Measurements from ENCODE around the gene LRTM1. TPM values are rescaled to one million over a fixed set of nuclear protein-coding genes. Genes with fewer than 3 reads are reported as not detected.
A peak's percentile ranks its signal among the peaks of the same experiment; 100 is the strongest.

LRTM1 gene
- total RNA-seq, 4 donors from 2014 or later: not detected

DNA sequence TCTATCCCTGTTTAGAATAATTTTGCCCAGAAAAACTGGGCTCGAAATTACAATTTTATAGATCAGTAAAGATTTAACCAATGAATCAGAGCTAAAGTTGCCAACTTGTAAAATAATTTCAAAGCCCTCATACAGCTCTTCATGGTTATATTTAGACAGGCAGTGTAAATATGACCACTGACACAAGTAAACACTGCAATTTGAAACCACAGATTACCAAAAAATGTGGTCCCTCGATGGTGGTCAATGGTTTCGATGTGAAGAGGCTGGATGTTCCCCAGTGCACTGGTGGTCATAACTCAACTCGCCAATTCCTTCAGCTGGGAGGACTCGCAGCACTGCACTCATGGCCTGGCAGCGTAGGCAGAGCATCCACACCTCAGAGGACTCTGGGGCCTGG is 28.6 kb downstream of the LRTM1 start:
- intact Hi-C loops (cut with DNase I; ENCODE audit: low total_unique reads): no loop called here
- H3K36me3 ChIP-seq: no peaks in the 10 kb centered on the region
- H3K9me3 ChIP-seq: no peaks in the 10 kb centered on the region
- H3K27me3 ChIP-seq: no peaks in the 10 kb centered on the region
- no peaks in the 10 kb centered on the region for H3K4me1 ChIP-seq
- no peak overlapping the region for H3K27ac ChIP-seq
- no peak for TF ChIP-seq POLR2A (IDR thresholded peaks at IDR 0.05)
- TF ChIP-seq, protein P1, sequence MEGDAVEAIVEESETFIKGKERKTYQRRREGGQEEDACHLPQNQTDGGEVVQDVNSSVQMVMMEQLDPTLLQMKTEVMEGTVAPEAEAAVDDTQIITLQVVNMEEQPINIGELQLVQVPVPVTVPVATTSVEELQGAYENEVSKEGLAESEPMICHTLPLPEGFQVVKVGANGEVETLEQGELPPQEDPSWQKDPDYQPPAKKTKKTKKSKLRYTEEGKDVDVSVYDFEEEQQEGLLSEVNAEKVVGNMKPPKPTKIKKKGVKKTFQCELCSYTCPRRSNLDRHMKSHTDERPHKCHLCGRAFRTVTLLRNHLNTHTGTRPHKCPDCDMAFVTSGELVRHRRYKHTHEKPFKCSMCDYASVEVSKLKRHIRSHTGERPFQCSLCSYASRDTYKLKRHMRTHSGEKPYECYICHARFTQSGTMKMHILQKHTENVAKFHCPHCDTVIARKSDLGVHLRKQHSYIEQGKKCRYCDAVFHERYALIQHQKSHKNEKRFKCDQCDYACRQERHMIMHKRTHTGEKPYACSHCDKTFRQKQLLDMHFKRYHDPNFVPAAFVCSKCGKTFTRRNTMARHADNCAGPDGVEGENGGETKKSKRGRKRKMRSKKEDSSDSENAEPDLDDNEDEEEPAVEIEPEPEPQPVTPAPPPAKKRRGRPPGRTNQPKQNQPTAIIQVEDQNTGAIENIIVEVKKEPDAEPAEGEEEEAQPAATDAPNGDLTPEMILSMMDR (IDR thresholded peaks at IDR 0.05): no peak
- no peak for DNase-seq
- H3K4me3 ChIP-seq: no peak overlapping the region

DNA sequence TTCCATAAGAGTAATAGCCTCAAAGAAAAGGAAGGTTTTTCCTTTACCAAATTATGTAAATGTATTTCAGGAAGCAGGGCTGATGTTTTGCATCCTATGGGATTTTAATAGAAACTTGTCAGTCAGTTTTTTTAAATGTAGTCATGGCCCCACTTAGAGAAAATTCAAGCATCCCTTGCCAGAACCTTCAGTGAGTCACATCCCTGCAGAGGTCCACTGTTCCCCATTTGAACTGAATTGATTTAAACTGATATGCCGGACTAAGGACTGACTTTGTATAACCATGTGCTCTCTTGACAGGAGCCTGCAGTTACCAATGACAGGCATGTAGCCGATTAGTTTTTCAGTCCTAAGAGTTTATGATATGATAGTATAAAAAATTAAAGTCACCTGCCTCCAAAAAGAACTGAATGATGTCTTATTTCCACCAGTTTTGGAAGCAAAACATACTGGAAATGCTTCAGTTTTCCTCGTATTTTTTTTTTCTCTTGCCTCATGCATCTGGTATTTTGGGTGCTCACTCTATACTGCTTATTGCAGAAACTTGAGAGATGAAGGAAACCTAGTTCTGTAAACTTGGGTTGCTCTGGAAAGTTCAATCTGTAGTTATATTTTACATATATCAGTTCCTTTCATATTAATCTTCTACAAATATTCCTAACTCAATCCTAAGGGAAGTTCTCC is 30.7 kb downstream of the LRTM1 start:
- no peaks in the 10 kb centered on the region for H3K36me3 ChIP-seq
- H3K9me3 ChIP-seq: no peaks in the 10 kb centered on the region
- intact Hi-C loops (cut with DNase I; ENCODE audit: low total_unique reads): no loop called here
- TF ChIP-seq, protein P1 (IDR thresholded peaks at IDR 0.05): no peak
- no peak for TF ChIP-seq POLR2A (IDR thresholded peaks at IDR 0.05)
- no peaks in the 10 kb centered on the region for H3K4me1 ChIP-seq
- H3K27me3 ChIP-seq: no peaks in the 10 kb centered on the region
- H3K27ac ChIP-seq: no peak overlapping the region
- DNase-seq: no peak
- H3K4me3 ChIP-seq: no peak overlapping the region

DNA sequence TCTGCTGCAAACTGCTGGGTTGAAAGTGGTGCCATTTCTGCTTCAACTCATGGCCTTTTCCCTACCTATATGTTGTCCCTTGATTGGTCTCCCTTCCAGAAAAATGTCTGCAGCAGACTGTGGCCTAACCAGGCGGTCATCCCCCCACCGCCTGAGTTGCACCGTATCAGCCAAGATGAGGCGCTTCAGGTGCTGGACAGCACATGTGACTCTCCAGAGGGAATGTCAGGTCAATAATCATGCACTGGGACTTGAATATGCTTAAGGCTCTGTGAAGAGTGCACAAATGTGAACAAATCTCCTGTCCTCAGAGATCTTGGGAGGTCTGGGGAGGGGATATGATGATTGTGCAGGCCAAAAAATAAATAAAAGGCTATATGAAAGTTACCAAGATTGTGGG is 32.2 kb downstream of the LRTM1 start:
- H3K4me3 ChIP-seq: no peak overlapping the region
- DNase-seq: no peak
- H3K27me3 ChIP-seq: no peaks in the 10 kb centered on the region
- TF ChIP-seq, protein P1 (IDR thresholded peaks at IDR 0.05): no peak
- TF ChIP-seq POLR2A (IDR thresholded peaks at IDR 0.05): no peak
- no peaks in the 10 kb centered on the region for H3K9me3 ChIP-seq
- H3K4me1 ChIP-seq: no peaks in the 10 kb centered on the region
- intact Hi-C loops (cut with DNase I; ENCODE audit: low total_unique reads): no loop called here
- H3K36me3 ChIP-seq: no peaks in the 10 kb centered on the region
- no peak overlapping the region for H3K27ac ChIP-seq

DNA sequence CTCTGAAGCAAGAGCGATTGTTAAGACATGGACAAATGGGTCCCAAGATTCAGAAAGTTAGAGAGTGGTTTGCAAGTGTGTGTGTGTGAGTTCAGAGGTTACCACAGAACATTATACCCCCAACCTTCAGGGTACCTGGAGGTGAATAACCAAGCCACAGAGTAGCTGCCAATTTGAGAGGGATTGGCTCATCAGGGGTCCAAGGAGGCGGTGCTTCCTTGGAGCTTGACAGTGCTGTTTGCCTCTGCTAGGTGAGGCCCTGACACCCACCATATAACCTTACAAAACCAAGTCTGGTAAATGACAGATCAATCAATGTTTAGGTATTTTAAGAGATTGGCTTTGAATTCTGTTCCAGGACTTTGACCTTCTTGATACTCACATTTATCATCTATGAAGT is 35.7 kb downstream of the LRTM1 start:
- intact Hi-C loops (cut with DNase I; ENCODE audit: low total_unique reads): no loop called here
- peak overlapping the region; percentile 80 for H3K27ac ChIP-seq

DNA sequence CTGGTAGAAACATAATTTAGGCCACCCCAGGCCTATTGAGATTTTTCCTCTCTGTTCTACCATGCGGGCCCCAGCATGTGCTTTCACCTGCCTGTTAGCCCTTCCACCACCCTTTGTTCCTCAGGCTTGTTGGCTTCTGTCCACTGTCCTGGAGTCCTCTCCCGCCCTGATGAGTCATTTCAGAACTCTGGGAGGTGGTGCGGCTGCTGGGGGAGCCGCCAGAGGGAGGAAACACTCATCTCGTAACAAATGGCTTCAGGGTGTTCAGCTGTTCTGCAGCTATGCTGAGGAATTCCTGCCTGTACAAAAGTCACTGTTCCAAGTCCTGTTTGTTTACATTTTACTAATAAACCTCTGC is 36.3 kb downstream of the LRTM1 start:
- Histone ChIP-seq H3K9me3 (no peaks in the 10 kb centered on the region), H3K36me3 (no peaks in the 10 kb centered on the region), H3K27ac (peak overlapping the region; percentile 80), H3K4me3 (no peak overlapping the region), H3K27me3 (no peaks in the 10 kb centered on the region), H3K4me1 (no peaks in the 10 kb centered on the region)
- peak; percentile 82 to 90 for DNase-seq
- intact Hi-C loops (cut with DNase I; ENCODE audit: low total_unique reads): no loop called here
- no peak for TF ChIP-seq POLR2A (IDR thresholded peaks at IDR 0.05)
- TF ChIP-seq, protein P1 (IDR thresholded peaks at IDR 0.05): peak; percentile 24 to 65 (median 40)

More for the DNA sequence above, 35.7 kb downstream of the LRTM1 start:
- Histone ChIP-seq H3K27me3 (no peaks in the 10 kb centered on the region), H3K4me3 (no peak overlapping the region), H3K36me3 (no peaks in the 10 kb centered on the region), H3K9me3 (no peaks in the 10 kb centered on the region), H3K4me1 (no peaks in the 10 kb centered on the region)
- no peak for TF ChIP-seq POLR2A (IDR thresholded peaks at IDR 0.05)
- TF ChIP-seq, protein P1 (IDR thresholded peaks at IDR 0.05): no peak
- DNase-seq: no peak

Measured in uterus (tissue), 4 donors.